GM11168 (cell line): ENCODE measurements around the gene MAST3.
"Not testable (repeated sequence)": the region's sequence is repeated elsewhere in the genome, so short reads cannot be mapped to it uniquely, and the experiment has no call there.

Experiments
- in situ Hi-C: fragments of 300-500 bp; cut with MboI; formaldehyde crosslinking; loops from one replicate; pipeline ENCODE4 v1.12.0; 2022; ENCODE audit warnings: low sequenced_read_pairs; ENCODE audit not compliant: unreplicated experiment

MAST3 gene

GRCh38 chr19:18156841-18157464, 59.4 kb downstream of the MAST3 start:
- in situ Hi-C loops: no loop called here

DNA sequence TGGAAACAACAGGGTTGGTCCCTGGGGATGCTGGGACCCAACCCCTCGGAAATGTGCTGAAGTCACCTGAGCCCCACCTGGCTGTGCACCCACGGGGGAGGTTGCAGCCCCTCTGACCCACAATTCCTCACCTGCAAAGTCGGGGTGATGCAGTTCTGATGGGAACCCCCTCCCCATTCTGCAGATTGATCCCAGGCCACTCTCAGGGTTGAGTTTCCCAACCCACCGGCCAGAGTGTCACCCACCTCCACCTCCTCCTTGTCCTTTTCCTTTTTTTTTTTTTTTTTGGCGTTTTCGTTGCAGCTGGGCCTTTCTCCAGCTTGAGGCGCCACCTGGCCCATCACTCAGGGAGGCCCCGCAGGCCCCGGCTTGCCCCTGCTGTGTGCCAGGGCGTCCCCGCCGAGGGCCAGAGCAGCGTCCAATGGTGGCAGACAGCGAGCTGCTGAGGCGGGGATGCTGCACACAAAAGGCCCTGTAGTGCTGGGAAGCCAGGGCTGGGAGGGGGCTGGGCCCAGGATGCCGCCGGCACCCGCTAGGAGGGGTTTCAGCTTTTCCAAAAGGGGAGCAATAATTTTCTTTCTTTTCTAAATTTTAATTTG, 60.0 kb downstream of the MAST3 start:
- in situ Hi-C loops: no loop called here

DNA sequence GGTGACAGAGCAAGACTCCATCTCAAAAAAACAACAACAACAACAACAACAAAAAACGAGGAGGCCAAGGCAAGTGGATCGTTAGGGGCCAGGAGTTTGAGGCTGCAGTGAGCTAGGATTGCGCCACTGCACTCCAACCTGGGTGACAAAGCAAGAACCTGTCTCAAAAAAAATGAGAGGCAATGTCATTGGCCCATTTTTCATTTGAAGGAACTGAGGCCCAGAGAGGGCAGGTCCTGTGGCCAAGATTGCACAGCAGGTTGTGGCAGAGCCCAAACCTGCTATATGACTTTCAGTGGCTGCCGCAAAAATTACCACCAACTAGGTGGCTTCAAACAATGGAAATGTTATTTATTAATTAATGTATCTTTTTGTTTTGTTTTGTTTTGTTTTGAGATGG, 60.9 kb downstream of the MAST3 start:
- in situ Hi-C loops: no loop called here

GRCh38 chr19:18159059-18159616, 61.6 kb downstream of the MAST3 start:
- in situ Hi-C loops: not testable (repeated sequence)

- in situ Hi-C loops: no loop called here
These were observed 62.2 kb downstream of the MAST3 start for GRCh38 chr19:18159810-18160209.

GRCh38 chr19:18160493-18160970, 63.0 kb downstream of the MAST3 start:
- in situ Hi-C loops: no loop called here

- in situ Hi-C loops: no loop called here
These were observed 63.5 kb downstream of the MAST3 start for GRCh38 chr19:18160971-18161635.

GRCh38 chr19:18161636-18162002, 64.0 kb downstream of the MAST3 start:
- in situ Hi-C loops: no loop called here

- in situ Hi-C loops: no loop called here
These were observed 66.5 kb downstream of the MAST3 start for GRCh38 chr19:18164072-18164471.

- in situ Hi-C loops: no loop called here
These were observed 68.4 kb downstream of the MAST3 start for GRCh38 chr19:18165794-18166544.

GRCh38 chr19:18167011-18167410, 69.4 kb downstream of the MAST3 start:
- in situ Hi-C loops: no loop called here

GRCh38 chr19:18167975-18168645, 70.5 kb downstream of the MAST3 start:
- in situ Hi-C loops: no loop called here

DNA sequence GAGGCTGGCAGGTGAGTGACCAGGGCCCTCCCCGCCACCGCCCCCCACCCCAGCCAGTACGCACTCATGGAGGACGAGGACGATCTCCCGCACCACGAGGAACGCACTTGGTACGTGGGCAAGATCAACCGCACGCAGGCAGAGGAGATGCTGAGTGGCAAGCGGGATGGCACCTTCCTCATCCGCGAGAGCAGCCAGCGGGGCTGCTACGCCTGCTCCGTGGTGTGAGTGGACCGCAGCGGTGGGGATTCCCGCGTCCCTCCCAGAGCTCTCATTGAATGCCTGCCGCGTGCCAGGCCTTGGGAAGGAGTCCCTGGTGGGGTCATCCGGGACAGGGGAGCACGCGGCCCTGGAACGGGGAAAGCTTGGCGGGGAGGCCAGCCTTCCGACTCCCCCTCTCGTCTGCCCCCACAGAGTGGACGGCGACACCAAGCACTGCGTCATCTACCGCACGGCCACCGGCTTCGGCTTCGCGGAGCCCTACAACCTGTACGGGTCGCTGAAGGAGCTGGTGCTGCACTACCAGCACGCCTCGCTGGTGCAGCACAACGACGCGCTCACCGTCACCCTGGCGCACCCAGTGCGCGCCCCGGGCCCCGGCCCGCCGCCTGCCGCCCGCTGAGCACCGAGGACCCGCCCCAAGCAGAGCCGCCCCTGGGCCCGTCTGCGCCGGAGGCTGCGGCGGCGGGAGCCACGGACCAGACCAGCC, 71.2 kb downstream of the MAST3 start:
- in situ Hi-C loops: no loop called here

GRCh38 chr19:18170714-18171255, 73.2 kb downstream of the MAST3 start:
- in situ Hi-C loops: no loop called here

GRCh38 chr19:18171605-18172327, 74.2 kb downstream of the MAST3 start:
- in situ Hi-C loops: no loop called here

GRCh38 chr19:18172331-18173053, 74.9 kb downstream of the MAST3 start:
- in situ Hi-C loops: no loop called here

DNA sequence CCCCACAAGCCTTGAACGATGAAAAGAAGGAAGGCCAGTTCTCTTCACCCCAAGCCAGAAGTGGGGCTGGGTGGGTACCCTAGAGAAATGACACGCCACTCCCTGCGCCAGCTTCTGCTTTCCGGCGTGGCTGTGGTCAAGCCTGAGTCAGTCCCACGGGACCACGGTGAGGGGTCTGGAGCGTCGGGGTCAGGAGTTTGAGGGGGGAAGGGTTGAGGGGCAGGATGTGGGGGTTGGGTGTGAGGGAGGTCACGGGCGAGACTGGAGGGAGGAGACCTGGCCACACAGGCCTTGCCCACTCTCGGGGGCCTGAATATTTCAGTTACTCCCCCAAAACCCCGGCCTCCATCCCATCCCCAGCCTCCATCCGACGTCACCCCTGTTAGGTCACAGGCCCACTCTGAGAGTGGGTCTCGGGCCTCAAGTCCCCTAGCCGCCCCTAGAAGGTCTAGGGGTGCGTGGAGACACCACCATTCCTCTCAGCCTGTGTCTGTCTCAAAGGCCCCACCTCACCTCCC, 75.5 kb downstream of the MAST3 start:
- in situ Hi-C loops: no loop called here
